Bone marrow (tissue), 2 donors: ENCODE measurements around the gene MNDA.
"Not testable (repeated sequence)": the region's sequence is repeated elsewhere in the genome, so short reads cannot be mapped to it uniquely, and the experiment has no call there.

ENCODE experiments used
- DNase-seq, 2 donors: peaks; one replicate each; lab custom pipeline; 2025; lab: John Stamatoyannopoulos, UW

Gene MNDA

GRCh38 chr1:158838660-158839059, 7.5 kb downstream of the MNDA start:
- DNase-seq: no peak

GRCh38 chr1:158839566-158839965, 8.4 kb downstream of the MNDA start:
- DNase-seq: no peak

- no peak for DNase-seq
These were observed 9.1 kb downstream of the MNDA start for GRCh38 chr1:158840236-158840635.

- no peak for DNase-seq
These were observed 33.4 kb downstream of the MNDA start for GRCh38 chr1:158864595-158864994.

GRCh38 chr1:158870438-158870837, 39.3 kb downstream of the MNDA start:
- DNase-seq: not testable (repeated sequence)

GRCh38 chr1:158873141-158873540, 42.0 kb downstream of the MNDA start:
- DNase-seq: no peak

GRCh38 chr1:158893654-158894053, 62.5 kb downstream of the MNDA start:
- no peak for DNase-seq

- DNase-seq: no peak
These were observed 67.6 kb downstream of the MNDA start for GRCh38 chr1:158898722-158899121.
